ENCODE data around the gene KNG1.

The KNG1 gene

GRCh38 chr3:186784820-186785494 is 67.8 kb downstream of the KNG1 start:
- DNase-seq = no peak
- Mint-ChIP-seq H3K9me3 (no peaks in the 10 kb centered on the region), H3K4me1 (peaks cover 55% of the 10 kb centered on the region), H3K27ac (peak overlapping the region; percentile 99), H3K4me3 (peak overlapping the region; percentile 98), H3K27me3 (ENCODE audit: low read depth, poor library complexity) (peaks cover 2% of the 10 kb centered on the region), H3K36me3 (ENCODE audit: low read depth) (peaks cover 63% of the 10 kb centered on the region)
- no peak for TF ChIP-seq CTCF (IDR thresholded peaks at IDR 0.05)

GRCh38 chr3:186785495-186786018 is 68.4 kb downstream of the KNG1 start:
- Mint-ChIP-seq H3K4me1 (peaks cover 55% of the 10 kb centered on the region), H3K4me3 (peak overlapping the region; percentile 98), H3K27ac (peak overlapping the region; percentile 99), H3K36me3 (ENCODE audit: low read depth) (peaks cover 64% of the 10 kb centered on the region), H3K9me3 (no peaks in the 10 kb centered on the region), H3K27me3 (ENCODE audit: low read depth, poor library complexity) (no peaks in the 10 kb centered on the region)
- DNase-seq = no peak
- TF ChIP-seq CTCF (IDR thresholded peaks at IDR 0.05) = no peak

DNA sequence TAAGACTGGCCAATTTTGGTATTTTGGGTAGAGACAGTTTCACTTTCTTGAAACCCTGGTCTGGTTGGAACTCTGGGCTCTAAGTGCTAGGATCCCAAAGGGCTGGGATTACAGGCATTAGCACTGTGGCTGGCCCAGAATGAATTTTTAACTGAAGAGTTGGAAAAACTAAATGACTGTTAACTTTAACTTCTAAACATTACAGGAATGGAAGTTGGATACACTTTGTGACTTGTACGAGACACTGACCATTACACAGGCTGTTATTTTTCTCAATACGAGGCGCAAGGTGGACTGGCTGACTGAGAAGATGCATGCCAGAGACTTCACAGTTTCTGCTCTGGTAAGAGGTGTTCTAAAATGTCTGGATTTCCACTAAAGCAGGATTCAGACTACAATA is 69.8 kb downstream of the KNG1 start:
- Mint-ChIP-seq H3K27ac (peak overlapping the region; percentile 50), H3K9me3 (no peaks in the 10 kb centered on the region), H3K4me3 (peak overlapping the region; percentile 64), H3K27me3 (ENCODE audit: low read depth, poor library complexity) (no peaks in the 10 kb centered on the region), H3K4me1 (peaks cover 53% of the 10 kb centered on the region), H3K36me3 (ENCODE audit: low read depth) (peaks cover 64% of the 10 kb centered on the region)
- no peak for DNase-seq
- no peak for TF ChIP-seq CTCF (IDR thresholded peaks at IDR 0.05)

DNA sequence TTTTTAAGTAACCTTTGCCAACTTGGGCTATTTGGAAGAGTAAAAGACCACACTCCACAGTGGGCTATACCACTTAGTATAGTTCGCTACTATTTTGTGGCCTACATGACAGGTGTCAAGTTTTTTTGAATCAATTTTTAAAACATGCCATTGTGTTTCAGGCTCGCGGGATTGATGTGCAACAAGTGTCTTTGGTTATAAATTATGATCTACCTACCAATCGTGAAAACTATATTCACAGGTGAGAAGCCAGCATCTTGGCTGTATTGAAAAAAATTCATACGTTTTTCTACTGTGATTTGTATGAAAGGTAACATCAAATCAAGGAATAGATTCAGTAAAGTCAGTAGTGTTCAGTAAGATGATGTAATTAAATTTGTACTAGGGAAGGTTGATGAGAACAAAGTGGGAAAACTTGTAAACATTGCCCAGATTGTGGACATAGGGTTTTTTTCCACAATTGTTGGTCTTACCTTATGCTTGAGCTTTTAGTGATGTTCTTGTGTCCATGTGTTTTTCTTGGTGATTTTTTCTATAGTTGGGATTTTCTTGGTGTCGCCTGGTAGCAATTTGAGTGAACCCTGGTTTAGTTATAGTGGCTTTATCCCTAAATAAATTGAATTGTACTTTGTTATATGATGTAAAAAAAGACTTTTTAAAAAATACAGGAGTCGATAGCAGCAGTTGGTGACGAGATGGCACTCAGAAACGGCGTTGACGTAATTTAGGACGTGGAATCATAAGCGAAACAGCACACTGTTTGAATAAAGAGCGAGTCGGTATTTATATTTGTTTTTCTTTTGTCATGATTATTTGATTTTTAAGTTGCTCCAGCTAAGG is 70.7 kb downstream of the KNG1 start:
- no peak for TF ChIP-seq CTCF (IDR thresholded peaks at IDR 0.05)
- H3K4me3 Mint-ChIP-seq = peak overlapping the region; percentile 64
- H3K9me3 Mint-ChIP-seq = no peaks in the 10 kb centered on the region
- peaks cover 65% of the 10 kb centered on the region for H3K36me3 Mint-ChIP-seq (ENCODE audit: low read depth)
- H3K27ac Mint-ChIP-seq = peak overlapping the region; percentile 90
- H3K27me3 Mint-ChIP-seq (ENCODE audit: low read depth, poor library complexity) = no peaks in the 10 kb centered on the region
- peaks cover 44% of the 10 kb centered on the region for H3K4me1 Mint-ChIP-seq
- no peak for DNase-seq

DNA sequence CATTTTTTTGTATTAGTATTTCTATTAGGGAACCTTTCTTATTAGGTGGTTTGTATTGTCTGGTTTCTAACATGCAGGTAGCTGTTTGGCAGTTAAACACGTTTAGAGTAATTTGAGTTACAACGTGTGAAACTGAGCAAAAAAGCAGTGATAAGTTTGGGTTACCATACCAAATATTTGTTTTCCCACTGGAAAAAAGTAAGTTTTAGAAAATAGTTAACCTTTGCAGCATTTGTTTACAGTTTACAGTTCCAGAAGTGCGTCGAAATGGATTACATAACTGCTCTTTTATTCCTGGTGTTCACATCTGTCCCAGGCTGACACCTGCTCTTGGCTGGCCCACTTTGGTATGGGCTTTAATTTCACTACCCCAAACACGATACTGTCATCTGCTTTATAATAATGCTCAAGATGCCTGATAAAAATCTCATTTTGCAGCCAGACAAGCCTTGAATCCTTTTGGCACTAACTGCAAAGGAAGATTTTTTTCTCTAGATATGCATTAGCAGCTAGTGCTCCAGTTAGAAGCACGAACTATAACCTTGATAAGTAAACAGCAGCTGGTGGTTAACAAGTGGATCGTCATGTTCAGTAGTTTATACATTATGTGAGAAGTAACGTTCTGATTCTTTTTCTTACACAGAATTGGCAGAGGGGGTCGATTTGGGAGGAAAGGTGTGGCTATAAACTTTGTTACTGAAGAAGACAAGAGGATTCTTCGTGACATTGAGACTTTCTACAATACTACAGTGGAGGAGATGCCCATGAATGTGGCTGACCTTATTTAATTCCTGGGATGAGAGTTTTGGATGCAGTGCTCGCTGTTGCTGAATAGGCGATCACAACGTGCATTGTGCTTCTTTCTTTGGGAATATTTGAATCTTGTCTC is 71.6 kb downstream of the KNG1 start:
- Mint-ChIP-seq H3K27me3 (ENCODE audit: low read depth, poor library complexity) (no peaks in the 10 kb centered on the region), H3K9me3 (no peaks in the 10 kb centered on the region), H3K4me3 (no peak overlapping the region), H3K36me3 (ENCODE audit: low read depth) (peaks cover 69% of the 10 kb centered on the region), H3K27ac (peak overlapping the region; percentile 90), H3K4me1 (peaks cover 42% of the 10 kb centered on the region)
- TF ChIP-seq CTCF (IDR thresholded peaks at IDR 0.05) = no peak
- no peak for DNase-seq

Data from nephron progenitor cell (in vitro differentiated cells).